Endothelial cell of umbilical vein (primary cell): ENCODE data around the gene AUTS2. TPM values are rescaled to one million over a fixed set of nuclear protein-coding genes. Genes with fewer than 3 reads are reported as not detected.

Experiments
- BruUV-seq: library from RNA; stranded (reverse); fragments of 400-500 nt; replicated peaks from 2 replicates; lab custom pipeline; 2021; lab: Mats Ljungman, UMichigan
- CTCF ChIA-PET: fragments of 300-600, 350-600 bp; sonication (Branson Sonifier 250); formaldehyde crosslinking; loops from one replicate; lab custom pipeline; 2021; ENCODE audit warnings: antibody characterized with exemption, inconsistent platforms; lab: Charles Lee
- POLR2A ChIA-PET: fragments of 300-600, 350-600 bp; sonication (Branson Sonifier 250); formaldehyde crosslinking; loops from one replicate; lab custom pipeline; 2021; ENCODE audit warnings: antibody characterized with exemption, inconsistent platforms; lab: Charles Lee
- DNase-seq: peaks from one replicate; pipeline ENCODE4 v3.0.0-alpha.2; 2011; ENCODE audit warnings: low read depth, low spot score
- FAIRE-seq: peaks from 2 replicates; lab custom pipeline; 2011; peaks lifted over from hg19 to GRCh38; lab: Jason Lieb, UNC
- H2AFZ ChIP-seq: 2 replicates; pipeline ENCODE4 v1.6.0; 2012; ENCODE audit warnings: low read depth, low read length, control low read depth, inconsistent platforms
- H3K27ac ChIP-seq: 2 replicates; pipeline ENCODE4 v1.5.1; 2011; ENCODE audit warnings: low read depth, mild to moderate bottlenecking, control low read depth, low read length, moderate library complexity; ENCODE audit not compliant: insufficient read depth
- H3K27me3 ChIP-seq, 2 experiments: 2 replicates each; pipeline versions ENCODE4 v1.6.0 to v1.6.1; 2011; ENCODE audit warnings: low read length in 2 of 2, mixed read lengths in 1 of 2; ENCODE audit not compliant: control insufficient read depth in 2 of 2, insufficient read depth in 2 of 2
- H3K36me3 ChIP-seq, 2 experiments: 2 replicates in 1 of 2; 3 replicates in 1 of 2; pipeline ENCODE4 v1.5.1; 2011; ENCODE audit warnings: low read length in 2 of 2, mild to moderate bottlenecking in 1 of 2, moderate library complexity in 1 of 2; ENCODE audit not compliant: control insufficient read depth in 2 of 2, insufficient read depth in 2 of 2; ENCODE audit errors: extremely low read depth in 1 of 2
- H3K4me1 ChIP-seq: 3 replicates; pipeline ENCODE4 v1.5.1; 2011; ENCODE audit warnings: mild to moderate bottlenecking, low read length; ENCODE audit not compliant: control insufficient read depth, insufficient read depth; ENCODE audit errors: extremely low read depth
- H3K4me2 ChIP-seq: 2 replicates; pipeline ENCODE4 v1.6.1; 2011; ENCODE audit warnings: low read length, control low read depth, mixed read lengths; ENCODE audit not compliant: insufficient read depth
- H3K4me3 ChIP-seq, 3 experiments: fragments of 200-600 bp in 1 of 3; sonication (generic), shearing (Covaris generic) in 1 of 3; replicated peaks in 1 of 3; 2 replicates each; pipeline ENCODE4 v1.5.1; 2011 to 2016; ENCODE audit warnings: control low read depth in 3 of 3, low read length in 3 of 3, mild to moderate bottlenecking in 2 of 3, inconsistent platforms in 1 of 3, low read depth in 1 of 3, moderate library complexity in 1 of 3; ENCODE audit not compliant: insufficient read depth in 1 of 3
- H3K79me2 ChIP-seq: 2 replicates; pipeline ENCODE4 v1.6.0; 2012; ENCODE audit warnings: low read length, inconsistent platforms; ENCODE audit not compliant: control insufficient read depth, insufficient read depth
- H3K9ac ChIP-seq: replicated peaks from 2 replicates; pipeline ENCODE3; 2011; ENCODE audit warnings: low read length, control low read depth; ENCODE audit not compliant: insufficient read depth; ENCODE audit errors: extremely low read depth
- H3K9me1 ChIP-seq: replicated peaks from 3 replicates; pipeline ENCODE4 v1.6.0; 2011; ENCODE audit warnings: mild to moderate bottlenecking, low read length; ENCODE audit not compliant: control insufficient read depth, insufficient read depth; ENCODE audit errors: extremely low read depth
- H3K9me3 ChIP-seq: replicated peaks from 2 replicates; pipeline ENCODE4 v1.5.1; 2012; ENCODE audit warnings: low read length, inconsistent platforms; ENCODE audit not compliant: control insufficient read depth, insufficient read depth
- H4K20me1 ChIP-seq: replicated peaks from 2 replicates; pipeline ENCODE3; 2011; ENCODE audit warnings: mild to moderate bottlenecking, low read length; ENCODE audit not compliant: control insufficient read depth, insufficient read depth; ENCODE audit errors: extremely low read depth
- EZH2 ChIP-seq: IDR thresholded peaks from 2 replicates; pipeline ENCODE4 v1.6.1; 2012; ENCODE audit warnings: borderline replicate concordance, low read depth, mild to moderate bottlenecking, moderate library complexity, low read length, inconsistent platforms; ENCODE audit not compliant: severe bottlenecking
- FOS ChIP-seq: IDR thresholded peaks from 2 replicates; pipeline ENCODE4 v1.6.1; 2011; ENCODE audit warnings: mild to moderate bottlenecking, low read length, moderate library complexity, borderline replicate concordance; ENCODE audit not compliant: insufficient read depth
- GATA2 ChIP-seq: IDR thresholded peaks from 2 replicates; pipeline ENCODE4 v1.7.0; 2011; ENCODE audit warnings: low read depth, mild to moderate bottlenecking, moderate library complexity, mixed read lengths, low read length; ENCODE audit not compliant: insufficient read length, insufficient read depth
- JUN ChIP-seq: IDR thresholded peaks from 2 replicates; pipeline ENCODE4 v1.6.1; 2011; ENCODE audit warnings: borderline replicate concordance, low read depth; ENCODE audit not compliant: insufficient read length, insufficient read depth
- MYC ChIP-seq: IDR thresholded peaks from one replicate; pipeline ENCODE4 v1.6.1; 2011; ENCODE audit warnings: mild to moderate bottlenecking, low read depth, low read length
- POLR2A ChIP-seq: IDR thresholded peaks from 2 replicates; pipeline ENCODE4 v1.6.1; 2012; ENCODE audit warnings: low read depth, mild to moderate bottlenecking, control low read depth, low read length
- POLR2AphosphoS5 ChIP-seq: IDR thresholded peaks from 2 replicates; pipeline ENCODE4 v1.6.1; 2012; ENCODE audit warnings: low read depth, mild to moderate bottlenecking, control low read depth, low read length, moderate library complexity; ENCODE audit not compliant: insufficient read depth
- dilution Hi-C: fragments of 300-500 bp; cut with MboI; formaldehyde crosslinking; loops from one replicate; pipeline ENCODE4 v1.15.0; 2019; ENCODE audit warnings: low sequenced_read_pairs; ENCODE audit not compliant: extremely low pct_ligation_motif_present
- intact Hi-C: fragments of 100-400 bp; cut with micrococcal nuclease; formaldehyde crosslinking; loops from one replicate; pipeline ENCODE4 v1.10.0; 2022
- polyA plus RNA-seq, 4 experiments: library from polyadenylated mRNA; depleted of rRNA in 3 of 4; stranded (reverse) in 3 of 4; unstranded in 1 of 4; fragments of >200 nt; gene quantifications; 2 replicates each; pipeline versions ENCODE4 v1.2.1 to v1.2.3, GENCODE V29; 2011 to 2012; ENCODE audit warnings: missing spikeins in 1 of 4
- total RNA-seq: library from RNA; stranded (reverse); gene quantifications from 2 replicates; pipeline ENCODE4 v1.2.3, GENCODE V29; 2021
- TF ChIP-seq, protein P1 (sequence below), 2 donors: IDR thresholded peaks; 1 replicate in 1 of 2; 2 replicates in 1 of 2; pipeline ENCODE4 v1.5.1; 2011; ENCODE audit warnings: low read length in 2 of 2, mild to moderate bottlenecking in 2 of 2, moderate library complexity in 2 of 2, control low read depth in 1 of 2, inconsistent platforms in 1 of 2, low read depth in 1 of 2; ENCODE audit not compliant: insufficient read depth in 1 of 2; ENCODE audit errors: extremely low read depth in 1 of 2
- TF ChIP-seq, protein P2 (sequence below): IDR thresholded peaks from 2 replicates; pipeline ENCODE4 v1.6.1; 2011; ENCODE audit not compliant: insufficient read depth, insufficient read length

Gene AUTS2
- total and polyA plus RNA-seq, 2 donors (not counting 3 experiments of a cell fraction or from before 2014, with no cell fraction given) = 0.59 to 8.0 TPM

DNA sequence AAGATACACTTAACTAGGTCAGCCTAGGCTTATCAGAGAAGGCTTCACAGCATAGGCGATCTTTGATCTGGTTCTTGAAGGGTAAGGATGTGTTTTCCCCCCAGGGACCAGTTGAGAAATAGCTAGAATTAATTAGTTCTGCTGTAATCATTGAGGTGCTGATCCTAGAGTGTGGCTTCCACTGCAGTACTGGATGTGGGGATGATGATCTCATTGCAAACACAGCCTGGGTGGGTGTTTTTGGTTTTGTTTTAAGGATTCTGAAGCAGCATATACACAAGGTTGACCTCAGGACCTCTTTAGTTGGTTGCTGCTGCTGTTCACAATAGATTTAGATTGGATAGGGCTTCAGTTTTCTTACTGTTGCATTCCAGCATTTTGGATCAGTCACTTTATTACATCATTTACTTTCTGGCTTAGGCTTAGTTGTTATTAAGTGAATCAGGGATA, 159.7 kb downstream of the AUTS2 start:
- Histone ChIP-seq H3K4me2 (no peak overlapping the region), H3K27ac (no peak overlapping the region), H3K79me2 (no peaks in the 10 kb centered on the region), H2AFZ (no peak overlapping the region), H3K4me3 (no peak overlapping the region), H3K4me1 (no peaks in the 10 kb centered on the region), H3K9me3 (no peaks in the 10 kb centered on the region), H3K36me3 (no peaks in the 10 kb centered on the region), H3K27me3 (no peaks in the 10 kb centered on the region), H4K20me1 (no peaks in the 10 kb centered on the region), H3K9me1 (no peaks in the 10 kb centered on the region), H3K9ac (no peak overlapping the region)
- CTCF ChIA-PET = no interaction called here
- FAIRE-seq (no peak), DNase-seq (no peak)
- dilution Hi-C loops (no loop called here), intact Hi-C loops (no loop called here)
- TF ChIP-seq MYC (no peak), POLR2A (no peak), JUN (no peak), POLR2AphosphoS5 (no peak), FOS (no peak), GATA2 (no peak), EZH2 (no peak)
- TF ChIP-seq, protein P1, sequence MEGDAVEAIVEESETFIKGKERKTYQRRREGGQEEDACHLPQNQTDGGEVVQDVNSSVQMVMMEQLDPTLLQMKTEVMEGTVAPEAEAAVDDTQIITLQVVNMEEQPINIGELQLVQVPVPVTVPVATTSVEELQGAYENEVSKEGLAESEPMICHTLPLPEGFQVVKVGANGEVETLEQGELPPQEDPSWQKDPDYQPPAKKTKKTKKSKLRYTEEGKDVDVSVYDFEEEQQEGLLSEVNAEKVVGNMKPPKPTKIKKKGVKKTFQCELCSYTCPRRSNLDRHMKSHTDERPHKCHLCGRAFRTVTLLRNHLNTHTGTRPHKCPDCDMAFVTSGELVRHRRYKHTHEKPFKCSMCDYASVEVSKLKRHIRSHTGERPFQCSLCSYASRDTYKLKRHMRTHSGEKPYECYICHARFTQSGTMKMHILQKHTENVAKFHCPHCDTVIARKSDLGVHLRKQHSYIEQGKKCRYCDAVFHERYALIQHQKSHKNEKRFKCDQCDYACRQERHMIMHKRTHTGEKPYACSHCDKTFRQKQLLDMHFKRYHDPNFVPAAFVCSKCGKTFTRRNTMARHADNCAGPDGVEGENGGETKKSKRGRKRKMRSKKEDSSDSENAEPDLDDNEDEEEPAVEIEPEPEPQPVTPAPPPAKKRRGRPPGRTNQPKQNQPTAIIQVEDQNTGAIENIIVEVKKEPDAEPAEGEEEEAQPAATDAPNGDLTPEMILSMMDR (IDR thresholded peaks at IDR 0.05; ENCODE audit: extremely low read depth in 1 of 2, insufficient read depth in 1 of 2, low read depth in 1 of 2, low read length in 2 of 2) = no peak
- TF ChIP-seq, protein P2, sequence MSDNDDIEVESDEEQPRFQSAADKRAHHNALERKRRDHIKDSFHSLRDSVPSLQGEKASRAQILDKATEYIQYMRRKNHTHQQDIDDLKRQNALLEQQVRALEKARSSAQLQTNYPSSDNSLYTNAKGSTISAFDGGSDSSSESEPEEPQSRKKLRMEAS = no peak
- POLR2A ChIA-PET = no interaction called here
- no TSS peak for BruUV-seq
